NB4 (cell line): ENCODE results near the gene NSD1.

Source experiments
- DNase-seq: peaks from one replicate; pipeline ENCODE4 v3.0.0; 2010; ENCODE audit warnings: low read depth
- H3K4me3 ChIP-seq: one replicate; pipeline ENCODE4 v1.5.1; 2011; ENCODE audit warnings: mild to moderate bottlenecking, low read depth, low read length, moderate library complexity
- MYC ChIP-seq: IDR thresholded peaks from 2 replicates; pipeline ENCODE4 v1.6.1; 2011; ENCODE audit warnings: low read depth, low read length
- POLR2A ChIP-seq: IDR thresholded peaks from 2 replicates; pipeline ENCODE4 v1.6.1; 2011; ENCODE audit warnings: mild to moderate bottlenecking; ENCODE audit not compliant: insufficient read length; ENCODE audit errors: extremely low read depth
- TF ChIP-seq, protein P1 (sequence below): IDR thresholded peaks from 2 replicates; pipeline ENCODE4 v1.6.1; 2011; ENCODE audit warnings: low read depth, low read length
- TF ChIP-seq, protein P2 (sequence below): IDR thresholded peaks from one replicate; pipeline ENCODE4 v1.5.1; 2012; ENCODE audit warnings: low read depth, low read length

NSD1 gene

DNA sequence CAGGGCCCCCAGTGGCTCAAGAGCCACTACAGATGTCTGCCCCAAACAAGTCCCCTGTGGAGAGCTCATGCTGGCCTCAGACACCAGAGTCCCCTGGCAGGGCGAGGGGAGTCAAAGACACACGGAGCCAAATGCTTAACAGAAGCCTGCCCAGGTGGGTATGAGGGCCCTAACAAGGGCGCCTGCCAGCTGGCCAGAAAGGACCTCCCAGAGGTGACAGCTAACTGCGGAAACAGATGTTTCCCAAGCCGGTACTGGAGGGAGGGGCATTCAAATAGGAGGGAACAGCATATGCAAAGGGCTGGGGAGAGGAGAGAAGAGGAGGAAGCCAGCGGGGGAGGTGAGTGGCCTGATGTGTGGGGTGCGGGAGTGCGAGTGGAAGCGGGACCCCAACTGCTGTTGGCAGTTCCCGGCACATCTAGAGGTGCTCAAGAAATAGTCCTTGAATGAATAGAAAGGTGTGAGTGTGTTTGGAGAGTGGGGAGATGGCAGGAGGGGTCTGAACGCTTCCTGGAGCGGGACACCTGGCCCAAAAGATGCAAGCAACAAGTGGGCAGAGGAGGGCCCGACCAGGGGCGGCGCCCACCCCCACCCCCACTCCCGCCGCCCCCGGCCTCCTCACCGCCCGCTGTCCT, 177.3 kb downstream of the NSD1 start:
- DNase-seq: peak; percentile 81
- peak; percentile 25; the same call in 1 of the 2 replicates for TF ChIP-seq MYC
- TF ChIP-seq, protein P1, sequence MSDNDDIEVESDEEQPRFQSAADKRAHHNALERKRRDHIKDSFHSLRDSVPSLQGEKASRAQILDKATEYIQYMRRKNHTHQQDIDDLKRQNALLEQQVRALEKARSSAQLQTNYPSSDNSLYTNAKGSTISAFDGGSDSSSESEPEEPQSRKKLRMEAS: peak; percentile 48
- TF ChIP-seq, protein P2, sequence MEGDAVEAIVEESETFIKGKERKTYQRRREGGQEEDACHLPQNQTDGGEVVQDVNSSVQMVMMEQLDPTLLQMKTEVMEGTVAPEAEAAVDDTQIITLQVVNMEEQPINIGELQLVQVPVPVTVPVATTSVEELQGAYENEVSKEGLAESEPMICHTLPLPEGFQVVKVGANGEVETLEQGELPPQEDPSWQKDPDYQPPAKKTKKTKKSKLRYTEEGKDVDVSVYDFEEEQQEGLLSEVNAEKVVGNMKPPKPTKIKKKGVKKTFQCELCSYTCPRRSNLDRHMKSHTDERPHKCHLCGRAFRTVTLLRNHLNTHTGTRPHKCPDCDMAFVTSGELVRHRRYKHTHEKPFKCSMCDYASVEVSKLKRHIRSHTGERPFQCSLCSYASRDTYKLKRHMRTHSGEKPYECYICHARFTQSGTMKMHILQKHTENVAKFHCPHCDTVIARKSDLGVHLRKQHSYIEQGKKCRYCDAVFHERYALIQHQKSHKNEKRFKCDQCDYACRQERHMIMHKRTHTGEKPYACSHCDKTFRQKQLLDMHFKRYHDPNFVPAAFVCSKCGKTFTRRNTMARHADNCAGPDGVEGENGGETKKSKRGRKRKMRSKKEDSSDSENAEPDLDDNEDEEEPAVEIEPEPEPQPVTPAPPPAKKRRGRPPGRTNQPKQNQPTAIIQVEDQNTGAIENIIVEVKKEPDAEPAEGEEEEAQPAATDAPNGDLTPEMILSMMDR: no peak
- no peak for TF ChIP-seq POLR2A
- H3K4me3 ChIP-seq: peak overlapping the region; percentile 74

DNA sequence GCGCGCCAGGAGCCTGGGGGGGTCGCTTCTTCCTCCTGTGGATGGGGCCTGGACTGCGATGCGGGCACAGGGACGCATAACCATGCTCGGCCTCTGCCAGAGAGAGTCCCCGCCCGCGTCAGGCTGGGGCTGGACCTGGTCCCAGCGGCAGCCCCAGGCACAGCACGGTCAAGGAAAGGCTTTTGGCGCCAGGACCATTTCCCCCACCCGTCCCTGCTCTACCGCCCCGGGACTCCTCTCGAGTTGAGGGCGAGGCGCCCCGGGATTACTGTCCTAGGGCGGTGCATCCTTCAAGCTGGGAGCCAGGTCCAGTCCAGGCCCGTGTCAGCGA, 177.8 kb downstream of the NSD1 start:
- TF ChIP-seq MYC: no peak
- TF ChIP-seq, protein P1: 0 out of 2 replicates have a peak, but pooled peaks have one; percentile 5
- peak overlapping the region; percentile 74 for H3K4me3 ChIP-seq
- DNase-seq: peak; percentile 50

DNA sequence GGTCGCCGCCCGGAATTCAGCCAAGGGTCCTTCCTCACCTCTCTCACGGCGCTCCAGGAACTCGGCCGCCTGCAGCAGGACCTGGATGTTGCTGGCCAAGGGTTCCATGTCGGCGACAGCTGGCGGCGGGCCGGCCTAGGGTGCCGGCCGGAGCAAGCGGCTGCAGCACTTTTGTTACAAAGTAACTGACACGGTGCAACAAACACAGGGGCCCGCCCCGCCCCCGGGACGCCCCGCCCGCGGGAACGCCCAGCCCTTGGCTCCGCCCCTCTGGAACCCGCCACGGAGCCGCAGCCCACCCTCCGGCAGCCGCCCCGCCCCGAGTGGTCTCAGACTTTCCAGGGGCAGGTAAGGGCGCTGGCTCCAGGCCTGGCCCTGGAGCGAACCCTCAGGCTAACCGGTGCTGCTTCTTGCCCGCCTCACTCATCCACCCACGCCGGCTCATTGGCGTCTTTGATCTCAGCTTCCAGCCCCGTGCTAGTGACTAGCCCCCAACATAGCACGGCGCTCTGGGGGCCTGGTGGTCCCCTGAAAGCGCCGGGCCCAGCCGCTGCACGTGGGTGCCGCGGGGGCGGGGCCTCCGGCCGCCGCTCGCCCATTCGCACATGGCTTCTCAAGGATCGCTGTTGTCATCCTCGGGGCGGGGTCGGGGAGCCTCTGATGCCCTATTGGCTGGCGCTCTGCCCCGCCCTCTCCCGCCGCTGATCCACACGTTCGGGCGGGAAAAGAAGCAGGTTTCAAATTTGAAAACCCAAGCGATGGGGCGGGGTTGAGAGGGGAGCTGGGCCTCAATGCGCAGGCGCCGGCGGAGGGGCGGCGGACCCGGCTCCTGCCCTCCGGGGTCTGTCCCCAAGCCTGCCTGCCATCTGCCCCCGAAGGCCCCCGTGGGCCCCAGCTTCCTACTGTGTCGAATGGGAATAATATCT, 178.4 kb downstream of the NSD1 start, which contains the start of gene MXD3:
TSS of gene MXD3 (minus strand) at position 176 of the 926 bp plus-strand sequence. CDS start at position 108, 68 bp downstream.
- H3K4me3 ChIP-seq: peak within 1 kb of the TSS; percentile 74
- peak; percentile 98 for DNase-seq
- TF ChIP-seq MYC: peak; percentile 96
- TF ChIP-seq, protein P1: peak; percentile 99
- peak; percentile 31 for TF ChIP-seq POLR2A
- TF ChIP-seq, protein P2: no peak

DNA sequence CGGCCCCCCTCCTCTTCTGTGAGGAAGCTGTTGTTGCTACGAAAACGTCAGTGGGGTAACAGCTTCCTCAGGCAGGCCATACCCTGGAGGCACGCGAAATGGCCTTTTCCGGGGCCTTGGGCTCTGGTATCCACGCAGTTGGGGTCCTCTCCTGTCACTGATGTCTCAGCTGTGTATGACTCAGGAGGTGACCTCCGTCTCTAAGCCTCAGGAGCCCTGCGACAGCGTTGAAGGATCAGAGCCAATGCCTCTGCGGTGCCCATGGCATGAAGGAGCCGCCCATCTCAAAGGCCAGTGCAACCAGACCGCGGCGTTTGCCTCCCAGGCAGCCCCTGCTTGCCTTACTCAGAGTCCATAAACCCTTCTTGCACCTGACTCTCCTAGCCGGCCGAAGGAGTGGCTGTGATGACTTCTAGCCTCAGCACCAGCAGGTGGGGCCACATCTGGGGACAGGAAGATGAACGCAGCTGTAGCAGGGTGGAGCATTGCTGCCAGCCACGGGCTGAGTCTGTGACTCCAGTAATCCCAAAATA, 179.1 kb downstream of the NSD1 start:
- TF ChIP-seq MYC (peak; percentile 50; the same call in 1 of the 2 replicates), POLR2A (no peak)
- TF ChIP-seq, protein P1: peak; percentile 35
- TF ChIP-seq, protein P2: no peak
- no peak for DNase-seq

DNA sequence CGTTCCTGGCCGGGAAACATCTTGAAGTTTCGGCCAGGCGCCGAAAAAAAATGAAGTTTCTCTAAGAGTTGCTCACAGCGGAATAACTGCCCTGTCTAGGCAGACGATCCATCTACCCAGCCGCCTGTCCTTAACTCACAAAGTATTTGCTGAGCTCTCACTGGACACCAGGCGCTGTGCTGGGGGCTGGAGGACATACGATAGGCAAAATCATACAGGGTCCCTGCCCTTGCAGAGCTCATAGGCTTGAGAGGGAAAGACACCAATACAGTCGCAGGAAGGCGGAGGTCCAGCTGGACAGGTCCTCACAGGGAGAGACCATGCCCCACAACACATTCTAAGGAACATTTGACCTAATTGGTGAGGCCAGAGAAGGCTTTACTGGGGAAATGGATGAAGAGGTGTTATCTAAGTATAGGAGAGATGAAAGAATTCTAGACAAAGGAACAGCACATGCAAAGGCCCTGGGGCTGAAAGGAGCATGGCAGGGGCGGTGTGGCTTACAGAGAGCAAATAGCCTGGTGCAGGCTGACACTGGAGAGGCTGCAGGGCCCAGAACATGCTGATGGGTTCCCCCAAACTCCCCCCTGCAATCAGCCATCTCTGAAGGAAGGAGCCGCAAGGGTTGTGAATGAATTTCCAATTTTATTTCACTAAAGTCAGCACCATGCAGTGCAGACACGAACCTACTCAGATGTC, 180.1 kb downstream of the NSD1 start:
- no peak overlapping the region for H3K4me3 ChIP-seq
- no peak for DNase-seq
- TF ChIP-seq, protein P2: no peak
- TF ChIP-seq POLR2A: no peak
- TF ChIP-seq, protein P1: no peak
- no peak for TF ChIP-seq MYC

More for the DNA sequence above, 179.1 kb downstream of the NSD1 start:
- peak overlapping the region; percentile 69 for H3K4me3 ChIP-seq
